ENCODE results near the gene CNTD1.
A peak's percentile ranks its signal among the peaks of the same experiment; 100 is the strongest.

The CNTD1 gene

DNA sequence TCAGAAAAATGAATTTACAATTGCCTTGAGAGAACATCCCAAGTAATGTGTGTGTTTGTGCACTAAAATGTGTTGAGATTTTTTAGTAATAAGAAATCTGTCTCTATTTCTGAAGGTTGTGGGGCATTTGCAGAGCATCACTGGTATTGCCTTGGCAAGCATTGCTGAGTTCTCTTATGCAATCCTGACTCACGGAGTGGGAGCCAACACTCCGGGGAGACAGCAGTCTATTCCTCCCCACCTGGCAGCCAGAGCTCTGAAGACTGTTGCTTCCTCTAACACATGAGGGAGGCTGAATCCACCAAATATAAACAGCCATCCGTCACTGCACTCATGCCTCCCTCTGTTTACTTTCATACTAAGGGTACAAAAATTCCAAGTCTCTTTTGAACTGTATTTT lies 10.6 kb downstream of the CNTD1 start:
- DNase-seq: no peak

DNA sequence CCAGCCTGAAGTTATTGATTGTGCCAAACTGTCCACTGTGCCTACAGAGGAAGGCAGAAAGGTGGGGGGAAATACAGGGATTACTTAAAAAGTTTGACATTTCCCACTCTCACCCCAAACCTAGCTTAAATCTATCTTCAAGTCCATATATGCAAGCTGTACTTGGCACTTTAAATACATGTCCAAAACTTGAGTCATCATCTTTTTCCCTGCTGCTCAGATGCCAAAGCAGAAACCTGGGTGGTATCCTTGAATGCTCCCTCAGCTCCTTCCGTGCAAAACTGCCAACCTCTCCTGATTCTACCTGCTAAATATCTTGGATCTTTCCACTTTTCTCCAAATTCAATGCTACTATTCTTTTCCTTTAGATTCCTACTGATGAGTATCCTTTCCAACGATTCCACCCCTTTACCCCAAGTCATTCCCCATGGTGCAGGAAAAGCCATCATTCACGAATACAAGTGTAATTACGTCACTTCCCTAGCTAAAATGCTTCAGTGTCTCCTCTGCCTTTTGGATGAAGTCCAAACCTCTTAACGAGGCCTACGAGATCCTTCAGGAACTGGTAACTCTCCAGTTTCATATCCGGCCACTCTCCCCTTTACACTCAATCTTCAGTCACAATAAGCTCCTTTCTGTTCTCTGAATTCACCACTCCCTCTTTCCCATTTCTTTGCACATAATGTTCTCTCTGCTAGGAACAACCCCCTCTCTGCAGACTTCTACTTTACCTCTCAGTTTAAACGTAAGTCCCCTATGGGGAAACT lies 16.2 kb downstream of the CNTD1 start:
- DNase-seq: no peak

DNA sequence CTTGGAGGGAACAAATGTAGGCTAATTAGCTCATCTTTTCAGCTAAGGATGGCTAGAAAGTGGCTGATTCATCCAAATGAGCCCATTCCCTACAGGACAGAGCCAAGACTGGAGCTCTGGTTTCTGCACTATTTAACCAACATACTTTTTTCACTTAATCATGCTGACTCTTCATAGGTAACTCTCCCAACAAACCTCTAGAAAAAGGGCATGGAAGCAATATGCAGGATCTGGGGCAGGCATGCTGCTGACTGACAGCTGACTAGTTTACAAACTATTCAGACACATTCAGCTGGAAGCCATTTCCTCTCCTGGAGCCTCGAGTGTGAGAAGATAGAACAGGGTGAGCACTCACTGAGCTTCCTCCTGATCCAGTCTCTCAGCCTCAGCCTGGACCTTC lies 19.2 kb downstream of the CNTD1 start:
- no peak for DNase-seq

DNA sequence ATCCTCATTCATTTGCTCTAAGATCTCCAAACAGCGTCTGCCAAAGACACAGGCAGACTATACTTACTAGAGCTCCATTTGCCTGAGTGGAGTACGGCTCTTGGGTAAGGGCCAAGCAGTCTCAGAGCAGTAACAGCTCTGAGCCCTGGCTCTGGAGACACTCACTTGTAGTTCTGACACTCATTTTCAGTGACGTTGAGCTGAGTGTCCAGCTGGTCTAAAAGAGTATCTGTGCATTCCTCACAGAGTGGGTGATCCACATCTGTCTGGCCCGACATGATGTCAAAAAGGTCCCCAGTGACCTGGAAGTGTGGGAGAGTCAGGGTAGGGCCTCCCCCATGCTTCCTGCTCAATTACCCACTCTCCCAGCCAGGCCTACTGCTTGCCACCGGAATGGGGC lies 19.7 kb downstream of the CNTD1 start:
- no peak for DNase-seq

DNA sequence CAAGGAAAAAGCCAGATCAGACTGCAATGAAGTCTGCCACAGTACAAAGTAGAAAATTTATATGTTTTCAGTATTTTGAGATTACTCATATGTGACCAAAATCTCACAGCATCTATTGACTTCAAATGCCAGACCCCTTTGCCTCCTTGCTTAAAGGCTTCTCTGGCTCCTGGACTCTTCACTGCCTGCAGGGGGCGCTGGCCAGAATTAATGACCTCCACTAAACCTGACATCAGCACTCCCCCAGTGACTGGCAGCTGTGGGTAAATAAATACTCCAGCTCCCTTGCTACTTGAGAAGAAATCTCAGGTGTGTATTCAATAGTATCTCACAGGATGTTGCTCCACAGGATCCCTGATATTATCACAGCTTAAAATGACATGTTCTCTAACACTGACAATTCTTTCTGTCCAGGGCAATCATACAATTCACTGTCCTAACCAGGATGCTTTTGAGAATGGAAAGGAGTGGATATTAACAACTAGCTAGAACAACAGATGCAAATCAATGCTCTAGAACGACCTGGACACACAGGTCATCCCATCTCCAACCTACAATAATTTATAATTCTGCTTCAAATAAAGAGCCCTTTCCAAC lies 21.4 kb downstream of the CNTD1 start:
- DNase-seq: peak; percentile 79

DNA sequence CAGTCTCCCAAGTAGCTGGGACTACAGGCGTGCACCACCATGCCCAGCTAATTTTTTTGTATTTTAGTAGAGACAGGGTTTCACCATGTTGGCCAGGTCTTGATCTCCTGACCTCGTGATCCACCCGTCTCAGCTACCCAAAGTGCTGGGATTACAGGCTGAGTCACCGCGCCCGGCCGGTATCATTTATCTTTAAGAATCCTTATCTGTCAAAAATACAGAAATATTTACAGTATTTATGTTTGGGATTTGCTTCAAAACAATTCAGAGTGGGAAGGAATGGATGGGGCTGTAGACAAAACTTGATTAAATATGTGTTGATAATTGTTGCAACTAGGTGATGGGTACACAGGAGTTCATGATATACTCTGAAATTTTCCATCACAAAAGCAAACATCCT lies 22.5 kb downstream of the CNTD1 start:
- no peak for DNase-seq

DNA sequence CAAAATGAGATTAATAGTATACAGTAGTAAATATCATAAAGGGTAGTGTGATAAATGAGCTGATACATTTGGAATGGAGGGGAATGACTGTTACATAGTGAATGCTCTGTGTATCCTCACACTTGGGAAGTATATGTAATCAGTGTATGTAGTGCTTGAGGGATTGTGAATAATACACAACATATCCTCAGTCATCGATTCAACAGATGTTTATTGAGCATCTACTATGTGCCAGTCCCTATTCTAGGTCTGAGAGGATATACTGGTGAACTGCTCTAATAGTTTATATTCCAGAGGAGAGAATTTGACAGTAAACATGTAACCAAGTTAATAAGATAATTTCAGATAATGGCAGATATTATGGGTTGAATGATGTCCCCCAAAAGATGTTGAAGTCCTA lies 28.8 kb downstream of the CNTD1 start:
- no peak for DNase-seq

DNA sequence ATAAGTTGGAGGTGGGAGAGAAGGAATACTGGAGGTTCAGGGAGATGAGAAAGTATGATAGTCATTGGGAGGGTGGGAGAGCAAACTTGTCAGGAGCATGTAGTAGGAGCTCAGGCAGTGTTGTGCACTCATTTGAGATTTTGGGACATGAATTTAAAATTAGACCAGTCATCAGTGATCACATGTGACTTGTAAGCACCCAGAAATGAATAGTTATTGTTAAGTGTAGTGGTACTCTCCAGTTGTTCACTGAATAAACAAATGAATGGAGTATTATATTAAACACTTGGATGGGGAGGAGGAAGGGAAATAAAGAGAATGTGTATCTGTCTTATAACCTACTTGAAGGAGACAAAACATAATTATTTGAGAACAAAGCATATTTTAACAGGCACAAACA lies 32.3 kb downstream of the CNTD1 start:
- DNase-seq: no peak

DNA sequence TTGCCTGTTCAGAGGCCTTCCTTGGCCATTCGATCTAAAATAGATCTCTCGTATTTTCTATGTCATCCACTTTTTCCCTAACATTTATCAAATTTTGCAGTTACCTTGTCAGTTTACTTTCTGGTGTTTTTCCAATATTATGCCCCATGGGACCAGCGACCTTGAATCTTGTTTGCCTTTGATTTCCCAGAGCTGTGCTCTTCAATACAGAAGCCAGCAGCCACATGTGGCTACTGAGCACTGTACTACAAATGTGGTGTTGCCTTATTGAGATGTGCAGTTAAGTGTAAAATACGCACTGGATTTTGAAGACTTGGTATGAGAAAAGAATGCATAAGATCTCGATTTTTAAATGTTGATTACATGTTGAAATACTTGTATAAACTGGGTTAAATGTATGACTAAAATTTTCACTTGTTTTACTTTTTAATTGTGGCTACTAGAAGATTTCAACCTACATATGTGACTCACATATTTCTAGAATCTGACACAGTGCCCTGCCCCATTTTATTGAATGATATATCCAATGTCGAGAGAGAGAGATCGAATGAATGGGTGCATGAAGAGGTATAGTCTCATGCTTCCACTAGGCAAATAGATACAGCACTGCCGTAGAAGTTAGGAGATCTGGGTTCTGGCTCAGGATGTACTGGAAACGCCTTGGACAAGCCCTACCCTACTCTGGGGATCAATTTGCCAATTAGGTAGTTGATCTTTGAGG lies 33.7 kb downstream of the CNTD1 start:
- DNase-seq: no peak

DNA sequence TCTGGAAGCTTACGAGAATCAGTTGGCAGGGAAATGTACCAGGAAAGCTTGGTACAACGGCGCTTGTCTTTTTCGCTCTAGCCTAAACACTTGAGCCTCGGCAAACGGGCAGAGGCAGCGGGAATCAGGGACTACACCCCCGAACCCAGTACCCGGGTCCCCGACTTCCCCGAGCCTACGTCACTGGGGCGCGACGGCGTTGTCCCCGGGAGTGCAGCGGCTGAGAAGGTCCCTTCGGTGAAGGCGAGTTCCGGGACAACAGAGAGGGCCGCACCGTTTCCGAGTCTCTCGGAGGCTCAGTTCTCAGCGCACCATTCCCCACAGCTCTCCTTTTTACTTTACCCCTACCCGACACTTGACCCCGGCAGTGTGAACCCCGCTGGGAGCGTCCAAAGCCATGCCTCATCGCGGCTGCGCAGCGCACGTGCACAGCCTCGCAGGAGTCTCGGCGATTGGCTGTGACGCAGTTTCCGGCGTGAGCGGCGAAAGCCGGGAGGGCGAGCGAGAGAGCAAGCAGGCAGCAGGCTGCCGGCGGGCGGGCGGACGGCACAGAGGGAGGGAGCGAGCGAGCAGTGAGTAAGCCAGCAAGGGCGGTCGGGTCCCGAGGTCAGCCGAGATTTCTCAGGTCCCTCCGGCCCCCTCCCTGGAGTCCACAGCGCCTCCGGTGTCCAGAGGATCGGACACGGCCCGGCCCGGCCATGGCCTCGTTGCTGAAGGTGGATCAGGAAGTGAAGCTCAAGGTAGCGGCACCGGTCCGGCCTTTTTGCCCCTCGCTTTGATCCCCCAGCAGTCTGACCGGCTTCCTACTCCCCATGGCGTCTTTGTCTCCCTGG lies 34.5 kb downstream of the CNTD1 start, which contains the start of gene PSME3:
Gene PSME3 (plus strand): TSS at position 464 of the 833 bp plus-strand sequence. CDS start 235 bp downstream, at position 699.
- peak; percentile 93 for DNase-seq

DNA sequence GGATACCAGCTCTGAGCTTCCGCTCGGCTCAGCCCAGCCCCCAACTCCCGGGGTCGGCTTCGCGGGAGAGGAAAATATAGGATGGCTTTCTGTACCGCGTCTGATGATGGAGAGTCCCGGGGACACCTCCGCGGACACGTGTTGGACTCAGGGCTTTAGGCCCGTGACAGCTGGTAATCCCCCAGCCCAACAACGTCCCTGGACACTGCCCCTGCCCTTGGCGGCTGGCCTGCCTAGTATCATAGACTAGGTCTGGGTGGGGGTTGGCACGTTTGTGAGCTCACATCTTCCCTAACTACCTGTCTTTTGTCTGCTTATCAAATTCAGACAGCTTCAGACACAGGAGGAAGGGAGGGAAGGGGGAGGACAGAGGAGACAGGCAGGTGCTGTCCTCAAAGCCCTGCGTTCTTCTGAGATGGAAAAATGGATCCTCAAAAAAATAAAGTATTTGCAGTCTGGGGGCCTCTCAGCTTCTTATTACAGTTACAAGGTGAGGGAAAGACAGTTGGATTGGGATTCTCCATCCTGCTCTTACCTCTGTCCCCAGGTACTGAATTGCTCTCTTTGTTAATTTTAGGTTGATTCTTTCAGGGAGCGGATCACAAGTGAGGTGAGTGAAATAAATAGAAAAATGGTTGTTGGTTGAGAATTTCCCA lies 35.2 kb downstream of the CNTD1 start:
- no peak for DNase-seq

DNA sequence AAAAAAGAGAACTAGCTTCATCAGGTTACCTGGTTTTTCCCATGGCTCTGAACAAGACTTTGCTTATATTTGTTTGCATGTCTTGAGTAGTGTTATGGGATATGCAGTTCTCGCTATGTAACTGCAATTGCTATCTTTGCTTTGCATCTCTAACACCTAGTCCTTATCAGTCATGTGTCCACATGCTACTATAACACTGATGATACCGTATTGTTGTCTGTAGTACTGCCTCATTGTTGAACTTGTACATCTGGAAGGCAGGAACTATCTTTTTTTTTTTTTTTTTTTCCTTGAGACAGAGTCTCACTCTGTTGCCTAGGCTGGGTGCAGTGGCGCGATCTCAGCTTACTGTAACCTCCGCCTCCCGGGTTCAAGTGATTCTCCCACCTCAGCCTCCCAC lies 37.1 kb downstream of the CNTD1 start:
- no peak for DNase-seq

DNA sequence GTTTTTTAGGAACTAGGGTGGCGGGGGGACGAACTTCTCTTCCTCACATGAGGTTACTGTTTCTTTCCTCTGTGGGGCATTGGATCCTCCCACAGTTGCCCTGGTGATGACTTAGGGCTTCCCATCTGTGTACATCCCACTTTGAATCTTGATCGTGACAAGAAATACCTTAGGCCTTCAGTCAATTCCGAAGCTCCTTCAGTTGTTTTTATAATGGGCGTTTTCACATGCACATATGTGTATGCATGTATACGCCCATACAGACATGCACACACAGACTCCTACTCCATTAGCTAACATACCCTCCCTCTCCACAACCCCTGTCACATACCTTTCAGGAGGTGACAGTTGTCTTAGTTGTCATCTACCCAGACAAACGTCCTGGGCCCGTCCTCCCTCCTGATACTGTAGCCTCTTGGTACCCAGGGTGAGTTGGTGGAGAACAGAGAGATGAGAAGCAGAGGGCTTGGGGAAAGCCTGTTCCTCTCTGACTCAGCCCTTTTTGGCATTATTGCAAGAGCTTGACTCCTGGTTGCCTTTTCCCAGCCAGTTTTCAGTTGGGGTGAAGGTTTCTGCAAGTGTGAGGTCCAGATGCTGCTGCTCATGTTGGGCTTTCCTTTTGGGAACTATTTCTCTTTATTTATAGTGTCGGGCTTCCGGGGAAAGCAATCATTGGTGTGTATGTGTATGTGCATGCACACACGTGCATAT lies 43.5 kb downstream of the CNTD1 start:
- no peak for DNase-seq

DNA sequence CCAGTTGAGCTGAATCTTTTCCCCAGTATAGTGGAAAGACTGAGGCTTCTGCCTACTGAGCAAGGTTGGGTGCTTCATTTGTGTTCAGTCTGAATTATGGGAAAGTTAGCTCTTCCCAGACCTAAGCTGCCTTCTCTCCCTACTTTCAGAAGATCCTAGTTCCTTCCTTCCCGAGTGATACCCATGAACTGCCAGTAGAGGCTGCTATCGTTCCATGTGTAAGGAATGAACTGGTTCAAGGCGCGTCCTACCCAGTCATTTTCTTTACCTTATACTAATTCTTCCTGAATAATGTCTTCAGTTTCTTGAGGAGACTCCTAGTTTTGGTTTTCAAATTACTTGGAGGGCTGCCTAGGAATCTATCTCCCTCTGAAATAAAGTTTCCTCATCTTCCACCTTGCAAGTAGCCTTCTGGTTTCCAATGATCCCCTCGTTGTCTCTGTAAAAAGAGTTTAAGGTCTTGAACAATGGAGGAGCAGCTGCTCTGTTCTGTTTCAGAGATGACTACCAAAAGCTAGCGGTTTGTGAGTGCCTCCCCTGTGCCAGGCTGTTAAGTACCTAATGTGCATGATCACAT lies 44.8 kb downstream of the CNTD1 start:
- no peak for DNase-seq

DNA sequence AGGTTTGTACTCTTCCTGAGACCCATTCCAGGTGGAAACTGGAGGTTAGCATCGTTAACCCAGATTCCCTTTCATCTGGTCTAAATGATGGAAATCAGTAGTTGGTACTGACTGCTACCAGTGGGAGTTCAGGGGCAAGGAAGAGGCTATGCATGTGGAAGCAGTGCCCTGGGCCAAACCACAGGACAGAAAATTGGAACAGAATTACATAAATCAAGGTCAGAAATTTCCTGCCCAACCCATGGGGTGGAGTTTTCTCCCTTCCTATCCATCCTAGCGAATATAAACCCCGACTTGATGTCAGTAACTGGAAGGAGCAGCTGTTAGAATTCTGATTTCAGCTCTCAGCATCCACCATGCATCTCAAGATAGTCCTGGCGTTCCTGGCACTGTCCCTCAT lies 45.6 kb downstream of the CNTD1 start, which contains the start of gene AOC2:
Gene AOC2 (plus strand): TSS at position 310 of the 400 bp plus-strand sequence. CDS start 47 bp downstream, at position 357.
- no peak for DNase-seq

DNA sequence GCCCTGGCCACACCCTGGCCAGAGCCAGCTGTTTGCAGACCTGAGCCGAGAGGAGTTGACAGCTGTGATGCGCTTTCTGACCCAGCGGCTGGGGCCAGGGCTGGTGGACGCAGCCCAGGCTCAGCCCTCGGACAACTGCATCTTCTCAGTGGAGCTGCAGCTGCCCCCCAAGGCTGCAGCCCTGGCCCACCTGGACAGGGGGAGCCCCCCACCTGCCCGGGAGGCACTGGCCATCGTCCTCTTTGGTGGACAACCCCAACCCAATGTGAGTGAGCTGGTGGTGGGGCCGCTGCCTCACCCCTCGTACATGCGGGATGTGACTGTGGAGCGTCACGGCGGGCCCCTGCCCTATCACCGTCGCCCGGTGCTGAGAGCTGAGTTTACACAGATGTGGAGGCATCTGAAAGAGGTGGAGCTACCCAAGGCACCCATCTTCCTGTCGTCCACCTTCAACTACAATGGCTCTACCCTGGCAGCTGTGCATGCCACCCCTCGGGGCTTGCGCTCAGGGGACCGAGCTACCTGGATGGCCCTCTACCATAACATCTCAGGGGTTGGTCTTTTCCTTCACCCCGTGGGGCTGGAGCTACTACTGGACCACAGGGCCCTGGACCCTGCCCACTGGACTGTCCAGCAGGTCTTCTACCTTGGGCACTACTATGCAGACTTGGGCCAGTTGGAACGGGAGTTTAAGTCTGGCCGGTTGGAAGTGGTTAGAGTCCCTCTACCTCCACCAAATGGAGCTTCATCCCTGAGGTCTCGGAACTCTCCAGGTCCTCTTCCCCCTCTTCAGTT lies 46.3 kb downstream of the CNTD1 start:
- DNase-seq: no peak

DNA sequence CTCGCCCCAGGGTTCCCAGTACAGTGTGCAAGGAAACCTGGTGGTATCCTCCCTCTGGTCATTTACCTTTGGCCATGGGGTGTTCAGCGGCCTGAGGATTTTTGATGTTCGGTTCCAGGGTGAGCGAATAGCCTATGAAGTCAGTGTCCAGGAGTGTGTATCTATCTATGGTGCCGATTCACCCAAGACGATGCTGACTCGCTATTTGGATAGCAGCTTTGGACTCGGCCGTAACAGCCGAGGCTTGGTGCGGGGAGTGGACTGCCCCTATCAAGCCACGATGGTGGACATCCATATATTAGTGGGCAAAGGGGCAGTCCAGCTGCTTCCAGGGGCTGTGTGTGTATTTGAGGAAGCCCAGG lies 46.9 kb downstream of the CNTD1 start:
- no peak for DNase-seq

DNA sequence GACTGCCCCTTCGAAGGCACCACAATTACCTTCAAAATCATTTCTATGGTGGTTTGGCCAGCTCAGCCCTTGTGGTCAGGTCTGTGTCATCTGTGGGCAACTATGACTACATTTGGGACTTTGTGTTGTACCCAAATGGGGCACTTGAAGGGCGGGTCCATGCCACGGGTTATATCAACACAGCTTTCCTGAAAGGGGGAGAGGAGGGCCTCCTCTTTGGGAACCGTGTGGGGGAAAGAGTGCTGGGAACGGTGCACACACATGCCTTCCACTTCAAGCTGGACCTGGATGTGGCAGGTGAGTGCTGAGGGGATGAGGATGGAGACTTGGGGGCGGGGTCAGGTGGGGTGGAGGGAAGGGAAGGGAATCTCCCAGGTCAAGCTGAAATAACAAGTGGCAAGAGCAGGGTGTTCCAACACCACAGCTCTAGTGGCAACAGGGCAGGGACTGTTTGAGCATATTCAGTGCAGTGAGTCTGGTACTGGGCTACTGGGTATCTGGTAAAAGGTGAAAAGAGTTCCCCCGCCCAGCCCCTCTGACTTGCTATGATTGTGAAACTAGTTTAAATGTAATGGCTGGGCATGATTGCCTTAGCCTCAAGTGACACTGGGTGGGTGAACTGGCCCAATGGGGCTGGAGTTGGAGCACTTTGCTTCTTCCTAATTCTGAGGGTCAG lies 47.4 kb downstream of the CNTD1 start:
- DNase-seq: peak; percentile 68

DNA sequence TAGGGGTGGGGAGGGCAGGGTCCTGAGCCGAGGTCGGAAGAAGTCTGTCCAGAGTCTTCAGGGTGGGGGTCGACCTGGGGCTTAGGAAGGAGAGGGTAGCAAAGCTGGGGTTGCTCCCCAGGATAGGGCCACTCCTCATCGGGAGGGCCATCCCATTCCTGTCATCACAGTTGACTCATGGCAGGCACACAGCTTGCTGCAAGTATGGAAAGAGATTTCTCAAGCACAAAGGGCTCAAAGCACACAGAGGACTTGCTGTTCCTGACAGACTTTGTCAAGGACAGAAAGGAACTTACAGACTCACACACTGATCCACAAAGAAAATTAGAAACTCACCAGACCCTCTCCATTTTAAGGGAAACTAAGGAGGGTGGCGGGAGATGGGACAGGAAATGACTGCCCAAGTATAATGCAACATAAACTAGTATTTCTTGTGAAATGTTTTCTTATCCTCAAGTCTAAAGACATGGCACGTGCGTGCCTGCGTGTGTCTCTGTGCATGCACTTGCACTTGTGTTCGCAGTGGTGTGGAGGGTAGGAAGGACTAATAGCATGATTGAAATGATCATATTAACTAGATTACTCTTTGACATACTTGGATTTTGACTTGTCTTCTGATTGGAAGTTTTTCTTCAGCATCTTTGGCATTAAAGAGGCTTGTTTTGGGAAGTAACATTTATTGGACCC lies 48.1 kb downstream of the CNTD1 start:
- DNase-seq: no peak

All from stimulated activated CD4-positive, alpha-beta T cell treated with anti-CD3 and anti-CD28 coated beads, Interleukin-15, amount 100 ng/mL, for 24 hours (primary cell).